ENCODE results near the gene RBM4. TPM values are rescaled to one million over a fixed set of nuclear protein-coding genes. Genes with fewer than 3 reads are reported as not detected.

Gene RBM4
- total RNA-seq, 4 donors from 2014 or later = 66.5 to 193 (median 68.8) TPM

DNA sequence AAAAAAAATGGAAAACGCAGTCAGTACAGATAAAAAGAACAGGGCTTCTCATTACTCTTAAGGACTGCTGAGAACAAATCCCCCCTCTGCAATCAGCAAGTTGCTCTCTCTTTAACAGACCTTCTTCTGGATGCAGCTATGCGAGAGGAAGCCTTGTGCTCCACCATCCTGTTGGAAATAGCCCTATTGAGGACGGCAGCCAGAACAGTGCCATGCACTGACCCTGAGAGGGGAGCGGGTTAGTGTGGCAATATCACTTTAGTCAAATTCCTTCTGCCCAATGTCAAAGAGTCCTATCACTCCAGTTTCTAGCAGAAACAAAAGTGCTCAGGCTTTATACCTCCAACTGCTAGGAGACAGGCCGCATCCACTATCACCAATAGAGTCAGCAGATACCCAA is 32.3 kb downstream of the RBM4 start:
- 88 to 90% methylated on average over 1 to 5 of the region's 5 CpGs for WGBS, 2 donors (ENCODE audit: low coverage in 1 of 2)
- H3K27me3 ChIP-seq = no peaks in the 10 kb centered on the region
- H3K27ac ChIP-seq = no peak overlapping the region
- intact Hi-C loops (cut with DNase I; ENCODE audit: low total_unique reads) = no loop called here
- in situ Hi-C loops (cut with MboI; ENCODE audit: low pct_ligation_motif_present in 1 of 4, low pct_unique_long_range_greater_than_20kb in 1 of 4, low sequenced_read_pairs in 3 of 4) = loop anchor here in 3 of 4 donors (5.0 to 10.0 kb wide), 3 partner anchors 86 to 96 kb away; no protein-coding TSS in a partner anchor
- H3K4me1 ChIP-seq = peaks cover 8 to 32% (median 13%) of the 10 kb centered on the region in 4 donors
- H3K4me3 ChIP-seq = no peak overlapping the region
- TF ChIP-seq EP300 (IDR thresholded peaks at IDR 0.05; ENCODE audit: low read depth) (no peak), POLR2A (IDR thresholded peaks at IDR 0.05) (no peak), POLR2AphosphoS5 (IDR thresholded peaks at IDR 0.05) (no peak)
- TF ChIP-seq, protein P1, sequence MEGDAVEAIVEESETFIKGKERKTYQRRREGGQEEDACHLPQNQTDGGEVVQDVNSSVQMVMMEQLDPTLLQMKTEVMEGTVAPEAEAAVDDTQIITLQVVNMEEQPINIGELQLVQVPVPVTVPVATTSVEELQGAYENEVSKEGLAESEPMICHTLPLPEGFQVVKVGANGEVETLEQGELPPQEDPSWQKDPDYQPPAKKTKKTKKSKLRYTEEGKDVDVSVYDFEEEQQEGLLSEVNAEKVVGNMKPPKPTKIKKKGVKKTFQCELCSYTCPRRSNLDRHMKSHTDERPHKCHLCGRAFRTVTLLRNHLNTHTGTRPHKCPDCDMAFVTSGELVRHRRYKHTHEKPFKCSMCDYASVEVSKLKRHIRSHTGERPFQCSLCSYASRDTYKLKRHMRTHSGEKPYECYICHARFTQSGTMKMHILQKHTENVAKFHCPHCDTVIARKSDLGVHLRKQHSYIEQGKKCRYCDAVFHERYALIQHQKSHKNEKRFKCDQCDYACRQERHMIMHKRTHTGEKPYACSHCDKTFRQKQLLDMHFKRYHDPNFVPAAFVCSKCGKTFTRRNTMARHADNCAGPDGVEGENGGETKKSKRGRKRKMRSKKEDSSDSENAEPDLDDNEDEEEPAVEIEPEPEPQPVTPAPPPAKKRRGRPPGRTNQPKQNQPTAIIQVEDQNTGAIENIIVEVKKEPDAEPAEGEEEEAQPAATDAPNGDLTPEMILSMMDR (IDR thresholded peaks at IDR 0.05) = no peak
- no peak for DNase-seq
- H3K36me3 ChIP-seq = peaks cover 0 to 30% (median 8%) of the 10 kb centered on the region in 4 donors
- no peaks in the 10 kb centered on the region for H3K9me3 ChIP-seq

DNA sequence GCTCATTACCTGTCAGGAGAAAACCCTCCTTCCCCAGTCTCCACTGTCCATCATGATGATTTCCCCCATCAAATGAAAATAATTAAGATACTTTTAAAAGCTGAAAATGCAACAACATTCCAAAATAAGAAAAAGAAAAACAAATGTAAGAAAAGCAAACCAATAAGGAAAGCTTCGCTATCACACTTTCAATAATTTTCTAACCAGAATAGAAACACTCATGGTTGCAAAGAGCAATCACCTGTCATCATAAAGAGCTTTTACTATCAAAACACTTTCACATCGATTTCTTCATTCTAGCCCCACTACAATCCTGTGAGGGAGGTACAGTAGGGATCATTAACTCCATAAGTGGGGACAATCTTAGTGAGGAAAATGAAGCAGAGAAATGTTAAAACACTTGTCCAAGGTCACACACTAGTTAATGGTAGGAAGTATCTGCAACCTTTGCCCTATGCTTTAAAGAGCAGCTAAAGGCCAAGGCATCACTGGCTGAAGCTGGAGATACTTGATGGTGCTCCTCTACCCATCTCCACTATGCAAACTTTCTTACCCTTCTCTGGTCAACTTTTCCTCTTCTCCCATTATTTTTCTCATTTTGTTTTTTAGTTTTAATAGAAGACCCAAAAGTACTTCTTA is 36.6 kb downstream of the RBM4 start:
- in situ Hi-C loops (cut with MboI; ENCODE audit: low pct_ligation_motif_present in 1 of 4, low pct_unique_long_range_greater_than_20kb in 1 of 4, low sequenced_read_pairs in 3 of 4) (loop anchor here in 3 of 4 donors (5.0 to 10.0 kb wide), 3 partner anchors 90 to 100 kb away; no protein-coding TSS in a partner anchor), intact Hi-C loops (cut with DNase I; ENCODE audit: low total_unique reads) (no loop called here)
- peaks cover 17 to 37% (median 24%) of the 10 kb centered on the region in 4 donors for H3K4me1 ChIP-seq

DNA sequence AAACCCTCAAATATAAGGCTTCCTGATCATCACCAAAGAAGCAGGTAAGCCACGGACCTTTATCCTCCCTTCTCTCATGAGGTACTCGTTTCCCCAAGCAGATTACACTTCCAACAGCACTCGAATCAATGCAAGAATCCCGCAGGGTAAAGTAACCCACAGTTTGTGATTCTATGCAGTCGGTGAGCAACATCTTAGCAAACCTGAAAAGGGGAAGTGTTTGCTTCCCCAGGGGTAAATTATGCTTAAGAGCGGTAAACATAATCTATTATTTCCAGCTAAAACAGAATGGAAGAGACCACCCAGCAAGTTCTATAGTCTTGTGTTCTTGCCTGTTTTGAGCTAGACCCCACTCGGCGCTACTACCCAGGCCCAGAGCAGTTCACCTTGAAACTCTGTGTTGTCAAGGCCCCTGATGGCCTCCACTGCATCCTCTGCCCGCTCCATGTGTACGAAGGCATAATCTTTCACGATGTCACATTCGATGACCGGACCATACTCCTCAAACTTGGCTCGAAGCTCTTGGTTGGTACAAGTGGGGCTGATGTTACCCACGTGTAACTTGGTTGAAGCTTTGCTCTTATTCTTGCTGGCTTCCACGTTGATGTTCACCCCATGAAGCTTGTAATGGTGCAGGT is 37.9 kb downstream of the RBM4 start:
- Histone ChIP-seq H3K4me3 (peak overlapping the region in 1 of 4 donors; percentile 78), H3K27me3 (no peaks in the 10 kb centered on the region), H3K9me3 (no peaks in the 10 kb centered on the region), H3K36me3 (no peaks in the 10 kb centered on the region), H3K4me1 (peaks cover 17 to 37% (median 24%) of the 10 kb centered on the region in 4 donors), H3K27ac (no peak overlapping the region)
- intact Hi-C loops (cut with DNase I; ENCODE audit: low total_unique reads) = no loop called here
- TF ChIP-seq EP300 (IDR thresholded peaks at IDR 0.05; ENCODE audit: low read depth) = no peak
- TF ChIP-seq POLR2AphosphoS5 (IDR thresholded peaks at IDR 0.05) = no peak
- TF ChIP-seq, protein P1 (IDR thresholded peaks at IDR 0.05) = no peak
- no peak for TF ChIP-seq POLR2A (IDR thresholded peaks at IDR 0.05)
- 74 to 93% methylated on average over 3 to 16 of the region's 16 CpGs for WGBS, 2 donors (ENCODE audit: low coverage in 1 of 2)
- in situ Hi-C loops (cut with MboI; ENCODE audit: low pct_ligation_motif_present in 1 of 4, low pct_unique_long_range_greater_than_20kb in 1 of 4, low sequenced_read_pairs in 3 of 4) = loop anchor here in 2 of 4 donors (10.0 kb wide), 2 partner anchors 92 to 102 kb away; no protein-coding TSS in a partner anchor
- DNase-seq = no peak

More for the DNA sequence above, 36.6 kb downstream of the RBM4 start:
- no peaks in the 10 kb centered on the region for H3K27me3 ChIP-seq
- 81% methylated on average over 2 of the region's 2 CpGs for WGBS, 2 donors (ENCODE audit: low coverage in 1 of 2)
- H3K4me3 ChIP-seq = no peak overlapping the region
- H3K9me3 ChIP-seq = no peaks in the 10 kb centered on the region
- TF ChIP-seq POLR2A (IDR thresholded peaks at IDR 0.05) = no peak
- TF ChIP-seq EP300 (IDR thresholded peaks at IDR 0.05; ENCODE audit: low read depth) = no peak
- no peak for TF ChIP-seq POLR2AphosphoS5 (IDR thresholded peaks at IDR 0.05)
- TF ChIP-seq, protein P1 (IDR thresholded peaks at IDR 0.05) = no peak
- DNase-seq = no peak
- H3K27ac ChIP-seq = no peak overlapping the region
- no peaks in the 10 kb centered on the region for H3K36me3 ChIP-seq

DNA sequence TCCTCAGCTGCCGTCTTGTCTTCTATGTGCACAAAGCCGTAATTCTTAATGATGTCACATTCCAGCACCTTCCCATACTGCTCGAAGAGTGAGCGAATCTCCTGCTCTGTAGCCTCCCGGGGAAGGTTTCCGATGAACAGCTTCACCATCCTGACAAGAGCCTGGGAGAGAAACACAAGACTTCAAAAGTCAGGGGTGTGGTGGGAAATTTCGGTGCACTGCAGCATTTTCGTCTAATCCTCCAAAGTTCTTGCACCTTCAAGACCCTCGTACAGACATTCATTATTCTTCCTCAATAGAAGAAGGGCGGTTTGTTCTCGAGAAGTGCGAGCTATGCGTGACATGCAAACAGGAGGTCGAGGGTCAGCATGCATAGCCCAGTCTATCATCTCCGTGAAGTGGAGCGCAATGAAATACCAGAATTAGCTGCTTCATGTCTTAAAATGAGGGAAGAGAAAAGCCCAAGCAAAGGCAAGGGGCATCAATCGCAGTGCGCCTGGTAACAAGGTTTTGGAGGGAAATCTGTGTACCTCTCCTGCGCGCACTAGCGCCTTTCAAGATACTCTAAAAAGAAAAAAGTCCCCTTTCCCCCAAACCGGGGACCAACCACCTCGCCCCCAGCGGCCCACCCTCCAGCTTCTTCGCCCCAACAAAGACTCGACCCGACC is 38.6 kb downstream of the RBM4 start:
- in situ Hi-C loops (cut with MboI; ENCODE audit: low pct_ligation_motif_present in 1 of 4, low pct_unique_long_range_greater_than_20kb in 1 of 4, low sequenced_read_pairs in 3 of 4) = loop anchor here in 2 of 4 donors (10.0 kb wide), 2 partner anchors 92 to 102 kb away; no protein-coding TSS in a partner anchor
- 0 to 15% methylated on average over 2 to 27 of the region's 27 CpGs for WGBS, 2 donors (ENCODE audit: low coverage in 1 of 2)

More for the DNA sequence above, 38.6 kb downstream of the RBM4 start:
- H3K36me3 ChIP-seq = no peaks in the 10 kb centered on the region
- intact Hi-C loops (cut with DNase I; ENCODE audit: low total_unique reads) = no loop called here
- H3K27me3 ChIP-seq = no peaks in the 10 kb centered on the region
- H3K4me1 ChIP-seq = peaks cover 17 to 37% (median 24%) of the 10 kb centered on the region in 4 donors
- H3K27ac ChIP-seq = peak overlapping the region; percentile 90 to 99 (median 96)
- no peak for DNase-seq
- TF ChIP-seq POLR2AphosphoS5 (IDR thresholded peaks at IDR 0.05) (no peak), EP300 (IDR thresholded peaks at IDR 0.05; ENCODE audit: low read depth) (no peak), POLR2A (IDR thresholded peaks at IDR 0.05) (no peak)
- TF ChIP-seq, protein P1 (IDR thresholded peaks at IDR 0.05) = no peak
- no peaks in the 10 kb centered on the region for H3K9me3 ChIP-seq
- peak overlapping the region; percentile 53 to 78 (median 68) for H3K4me3 ChIP-seq

All from transverse colon (tissue), 4 donors.